SJSA1 (cell line): ENCODE results near the gene OPRL1. TPM values are rescaled to one million over a fixed set of nuclear protein-coding genes. Genes with fewer than 3 reads are reported as not detected.

Source experiments
- DNase-seq, 2 experiments: peaks; one replicate each; pipeline ENCODE4 v3.0.0-alpha.2; 2015 to 2020; ENCODE audit warnings: low spot score in 2 of 2, low read depth in 1 of 2
- H3K27ac ChIP-seq: fragments of 250-450 bp; sonication (Bioruptor Pico); 2 replicates; pipeline ENCODE4 v1.5.1; 2020; ENCODE audit warnings: mild to moderate bottlenecking, moderate library complexity
- H3K27me3 ChIP-seq: fragments of 250-450 bp; sonication (Bioruptor Pico); replicated peaks from 2 replicates; pipeline ENCODE4 v1.5.1; 2020; ENCODE audit warnings: mild to moderate bottlenecking, moderate library complexity
- H3K36me3 ChIP-seq: fragments of 250-450 bp; sonication (Bioruptor Pico); 2 replicates; pipeline ENCODE4 v1.5.1; 2020; ENCODE audit warnings: mild to moderate bottlenecking
- H3K4me1 ChIP-seq: fragments of 250-450 bp; sonication (Bioruptor Pico); replicated peaks from 2 replicates; pipeline ENCODE4 v1.6.1; 2021; ENCODE audit warnings: mild to moderate bottlenecking
- H3K4me3 ChIP-seq: fragments of 250-450 bp; sonication (Bioruptor Pico); 2 replicates; pipeline ENCODE4 v1.5.1; 2020; ENCODE audit warnings: mild to moderate bottlenecking
- H3K9me3 ChIP-seq: fragments of 250-450 bp; sonication (Bioruptor Pico); replicated peaks from 2 replicates; pipeline ENCODE4 v1.5.1; 2020; ENCODE audit warnings: mild to moderate bottlenecking
- total RNA-seq: library from RNA; depleted of rRNA; stranded (reverse); fragments of >200 nt; shearing (Covaris generic); gene quantifications from 2 replicates; pipeline ENCODE4 v1.2.3, GENCODE V29; 2014

The OPRL1 gene
- total RNA-seq, 1 experiment from 2014 or later = 0.16 TPM

GRCh38 chr20:64038565-64039292, 41.2 kb upstream of the OPRL1 start:
- DNase-seq = peak; percentile 77

GRCh38 chr20:64039293-64040160, 40.4 kb upstream of the OPRL1 start:
- no peak for DNase-seq
- no peaks in the 10 kb centered on the region for H3K9me3 ChIP-seq
- no peak overlapping the region for H3K27ac ChIP-seq
- peaks cover 11% of the 10 kb centered on the region for H3K36me3 ChIP-seq
- peaks cover 29% of the 10 kb centered on the region for H3K4me1 ChIP-seq
- H3K27me3 ChIP-seq = peaks cover 12% of the 10 kb centered on the region; the same call in 1 of the 2 replicates
- H3K4me3 ChIP-seq = peak overlapping the region; percentile 38

More at GRCh38 chr20:64038565-64039292, 41.2 kb upstream of the OPRL1 start:
- Histone ChIP-seq H3K4me3 (peak overlapping the region; percentile 38), H3K36me3 (peaks cover 11% of the 10 kb centered on the region), H3K4me1 (peaks cover 24% of the 10 kb centered on the region), H3K27ac (no peak overlapping the region), H3K27me3 (peaks cover 12% of the 10 kb centered on the region; the same call in 1 of the 2 replicates), H3K9me3 (no peaks in the 10 kb centered on the region)

GRCh38 chr20:64040231-64041039, 39.4 kb upstream of the OPRL1 start:
- no peak overlapping the region for H3K4me3 ChIP-seq
- DNase-seq = no peak
- H3K27me3 ChIP-seq = peaks cover 12% of the 10 kb centered on the region; the same call in 1 of the 2 replicates
- H3K27ac ChIP-seq = no peak overlapping the region
- H3K9me3 ChIP-seq = no peaks in the 10 kb centered on the region
- H3K4me1 ChIP-seq = peaks cover 38% of the 10 kb centered on the region
- H3K36me3 ChIP-seq = peaks cover 12% of the 10 kb centered on the region; the same call in 1 of the 2 replicates

GRCh38 chr20:64041040-64041780, 38.7 kb upstream of the OPRL1 start:
- no peaks in the 10 kb centered on the region for H3K9me3 ChIP-seq
- no peak overlapping the region for H3K27ac ChIP-seq
- peaks cover 12% of the 10 kb centered on the region; the same call in 1 of the 2 replicates for H3K27me3 ChIP-seq
- H3K36me3 ChIP-seq = peaks cover 13% of the 10 kb centered on the region
- no peak for DNase-seq
- H3K4me3 ChIP-seq = no peak overlapping the region
- peaks cover 45% of the 10 kb centered on the region for H3K4me1 ChIP-seq

- DNase-seq = no peak
- Histone ChIP-seq H3K36me3 (peaks cover 18% of the 10 kb centered on the region), H3K4me1 (peaks cover 50% of the 10 kb centered on the region), H3K27ac (no peak overlapping the region), H3K9me3 (no peaks in the 10 kb centered on the region), H3K27me3 (peaks cover 12% of the 10 kb centered on the region; the same call in 1 of the 2 replicates), H3K4me3 (no peak overlapping the region)
These were observed 38.2 kb upstream of the OPRL1 start for GRCh38 chr20:64041781-64042053.

- no peak overlapping the region for H3K27ac ChIP-seq
- peaks cover 23% of the 10 kb centered on the region for H3K36me3 ChIP-seq
- H3K4me3 ChIP-seq = peak overlapping the region; percentile 26
- no peaks in the 10 kb centered on the region for H3K9me3 ChIP-seq
- peaks cover 55% of the 10 kb centered on the region for H3K4me1 ChIP-seq
- no peak for DNase-seq
- H3K27me3 ChIP-seq = peaks cover 12% of the 10 kb centered on the region; the same call in 1 of the 2 replicates
These were observed 37.7 kb upstream of the OPRL1 start for GRCh38 chr20:64042054-64042781.

- DNase-seq = no peak
- H3K9me3 ChIP-seq = no peaks in the 10 kb centered on the region
- H3K36me3 ChIP-seq = peaks cover 39% of the 10 kb centered on the region
- H3K27ac ChIP-seq = no peak overlapping the region
- H3K4me3 ChIP-seq = no peak overlapping the region
- H3K27me3 ChIP-seq = peaks cover 6% of the 10 kb centered on the region; the same call in 1 of the 2 replicates
- peaks cover 43% of the 10 kb centered on the region for H3K4me1 ChIP-seq
These were observed 36.1 kb upstream of the OPRL1 start for GRCh38 chr20:64043768-64044167.

GRCh38 chr20:64044484-64045247, 35.2 kb upstream of the OPRL1 start:
- Histone ChIP-seq H3K36me3 (peaks cover 39% of the 10 kb centered on the region), H3K9me3 (no peaks in the 10 kb centered on the region), H3K27ac (no peak overlapping the region), H3K27me3 (peaks cover 6% of the 10 kb centered on the region; the same call in 1 of the 2 replicates), H3K4me3 (peak overlapping the region; percentile 61), H3K4me1 (peaks cover 35% of the 10 kb centered on the region)
- peak; percentile 82 to 85 for DNase-seq

GRCh38 chr20:64045346-64046011, 34.4 kb upstream of the OPRL1 start:
- DNase-seq = peak; percentile 81 to 84
- H3K27me3 ChIP-seq = peaks cover 6% of the 10 kb centered on the region; the same call in 1 of the 2 replicates
- H3K9me3 ChIP-seq = no peaks in the 10 kb centered on the region
- peaks cover 43% of the 10 kb centered on the region for H3K4me1 ChIP-seq
- H3K27ac ChIP-seq = no peak overlapping the region
- peak overlapping the region; percentile 61 for H3K4me3 ChIP-seq
- H3K36me3 ChIP-seq = peaks cover 39% of the 10 kb centered on the region

- Histone ChIP-seq H3K27ac (peak overlapping the region; percentile 55), H3K27me3 (peaks cover 4% of the 10 kb centered on the region; the same call in 1 of the 2 replicates), H3K4me3 (peak overlapping the region; percentile 61), H3K9me3 (no peaks in the 10 kb centered on the region), H3K4me1 (peaks cover 58% of the 10 kb centered on the region), H3K36me3 (peaks cover 39% of the 10 kb centered on the region)
- DNase-seq = no peak
These were observed 32.9 kb upstream of the OPRL1 start for GRCh38 chr20:64047046-64047389.

GRCh38 chr20:64047968-64048401, 31.9 kb upstream of the OPRL1 start:
- Histone ChIP-seq H3K36me3 (peaks cover 43% of the 10 kb centered on the region), H3K4me3 (peak overlapping the region; percentile 61), H3K27me3 (no peaks in the 10 kb centered on the region; the same call in 1 of the 2 replicates), H3K27ac (peak overlapping the region; percentile 55), H3K4me1 (peaks cover 63% of the 10 kb centered on the region), H3K9me3 (no peaks in the 10 kb centered on the region)
- DNase-seq = peak in 1 of 2 experiments; percentile 52
